ENCODE results near the gene DYNLT2B.
"Not testable (repeated sequence)": the region's sequence is repeated elsewhere in the genome, so short reads cannot be mapped to it uniquely, and the experiment has no call there.

DYNLT2B gene

GRCh38 chr3:196268284-196269163 is 49.5 kb downstream of the DYNLT2B start:
- DNase-seq, result peak in 1 of 2 donors; percentile 13

DNA sequence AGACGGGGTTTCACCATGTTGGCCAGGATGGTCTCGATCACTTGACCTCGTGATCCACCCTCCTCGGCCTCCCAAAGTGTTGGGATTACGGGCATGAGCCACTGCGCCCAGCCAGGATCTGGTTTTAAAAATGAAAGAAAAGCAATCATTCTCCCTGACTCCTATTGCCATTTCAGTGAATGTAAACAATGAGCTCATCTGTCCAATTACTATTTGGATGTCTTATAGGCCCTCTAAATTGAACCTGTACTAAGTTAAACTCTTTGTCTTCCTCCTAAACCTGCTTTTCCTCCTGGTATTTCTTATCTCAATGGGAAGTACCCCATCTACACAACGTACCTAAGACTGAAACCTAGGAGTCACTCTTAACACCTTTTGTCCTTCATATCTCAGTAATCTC is 54.2 kb downstream of the DYNLT2B start:
- no peak for DNase-seq

DNA sequence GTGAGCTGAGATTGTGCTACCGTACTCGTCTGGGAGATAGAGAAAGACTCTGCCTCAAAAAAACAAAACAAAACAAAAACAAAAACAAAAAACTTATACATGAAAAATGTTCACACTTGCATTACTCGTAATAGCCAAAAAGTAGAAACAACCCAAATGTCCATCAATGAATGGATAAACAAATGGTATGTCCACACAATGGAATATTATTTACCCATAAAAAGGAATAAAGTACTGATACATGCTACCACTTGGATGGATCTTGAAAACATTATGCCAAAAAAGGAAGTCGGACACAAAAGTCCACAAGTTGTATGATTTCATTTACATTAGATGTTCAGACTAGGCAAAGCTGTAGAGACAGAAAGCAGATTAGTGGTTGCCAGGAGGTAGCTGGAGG is 57.3 kb downstream of the DYNLT2B start:
- DNase-seq, result no peak

DNA sequence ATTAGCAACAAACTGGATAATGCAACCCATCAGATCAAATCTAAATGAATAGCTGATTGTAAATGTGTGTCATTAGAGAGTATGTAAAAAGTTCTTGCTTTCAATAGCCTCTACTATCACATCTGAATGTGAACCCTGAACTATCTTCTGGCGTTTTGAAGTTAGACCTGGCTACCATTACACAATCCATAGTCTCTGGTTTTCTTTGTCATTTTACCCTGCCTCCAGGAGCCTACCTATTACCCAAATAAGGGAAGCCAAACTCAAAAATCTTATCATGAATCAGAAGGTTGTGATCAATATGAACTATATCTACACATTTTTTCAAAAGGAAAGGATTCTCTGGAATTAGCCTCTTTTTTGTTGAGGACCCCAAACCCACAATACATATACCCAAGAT is 62.3 kb downstream of the DYNLT2B start:
- no peak for DNase-seq

DNA sequence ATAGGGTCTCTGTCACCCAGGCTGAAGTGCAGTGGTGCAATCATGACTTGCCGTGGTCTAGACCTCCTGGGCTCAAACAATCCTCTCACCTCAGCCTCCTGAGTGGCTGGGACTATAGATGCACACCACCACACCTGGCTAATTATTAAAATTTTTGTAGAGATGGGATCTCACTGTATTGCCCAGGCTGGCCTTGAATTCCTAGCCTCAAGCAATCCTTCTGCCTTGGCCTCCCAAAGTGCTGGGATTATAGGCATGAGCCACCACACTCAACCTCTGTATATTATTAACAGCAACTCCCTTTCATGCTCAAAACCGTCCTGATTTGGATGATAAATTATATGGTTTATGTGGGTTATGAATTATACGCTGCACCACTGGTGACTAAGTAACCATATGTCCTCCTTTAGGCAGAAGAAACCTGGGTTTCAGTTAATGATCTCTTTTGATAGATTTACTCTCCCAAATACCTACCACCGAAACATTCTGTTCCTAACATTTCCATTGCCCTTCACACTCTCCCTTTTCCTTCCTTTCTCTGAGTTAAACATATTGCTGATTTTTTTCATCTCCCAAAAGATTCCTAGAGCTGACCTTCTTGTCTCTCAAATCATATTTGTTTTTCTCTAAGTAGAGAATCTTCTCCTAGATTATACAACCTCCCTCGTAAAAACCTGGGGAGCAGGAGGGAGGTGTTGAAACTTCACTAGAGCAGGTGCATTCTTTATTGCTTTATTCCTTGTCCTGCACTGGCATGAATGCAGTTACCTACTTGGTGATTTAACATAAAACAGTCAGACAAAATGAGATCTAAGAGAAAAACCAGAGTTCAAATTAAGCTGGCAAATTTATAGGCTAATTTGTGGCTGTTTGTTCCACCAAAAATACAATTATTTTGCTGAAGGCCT is 63.4 kb downstream of the DYNLT2B start:
- no peak for DNase-seq

DNA sequence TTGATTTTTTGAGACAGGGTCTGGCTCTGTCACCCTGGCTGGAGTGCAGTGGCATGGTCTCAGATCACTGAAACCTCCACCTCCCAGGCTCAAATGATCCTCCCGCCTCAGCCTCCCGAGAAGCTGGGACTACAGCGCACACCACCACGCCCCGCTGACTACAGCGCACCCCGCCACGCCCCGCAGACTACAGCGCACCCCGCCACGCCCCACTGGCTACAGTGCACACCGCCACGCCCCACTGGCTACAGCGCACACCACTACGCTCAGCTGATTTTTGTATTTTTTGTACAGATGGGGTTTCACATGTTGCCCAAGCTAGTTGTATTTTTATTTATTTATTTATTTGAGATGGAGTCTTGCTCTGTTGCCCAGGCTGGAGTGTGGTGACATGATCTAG is 66.1 kb downstream of the DYNLT2B start:
- DNase-seq, result no peak

GRCh38 chr3:196246612-196247308 is 71.3 kb downstream of the DYNLT2B start:
- DNase-seq, result no peak

DNA sequence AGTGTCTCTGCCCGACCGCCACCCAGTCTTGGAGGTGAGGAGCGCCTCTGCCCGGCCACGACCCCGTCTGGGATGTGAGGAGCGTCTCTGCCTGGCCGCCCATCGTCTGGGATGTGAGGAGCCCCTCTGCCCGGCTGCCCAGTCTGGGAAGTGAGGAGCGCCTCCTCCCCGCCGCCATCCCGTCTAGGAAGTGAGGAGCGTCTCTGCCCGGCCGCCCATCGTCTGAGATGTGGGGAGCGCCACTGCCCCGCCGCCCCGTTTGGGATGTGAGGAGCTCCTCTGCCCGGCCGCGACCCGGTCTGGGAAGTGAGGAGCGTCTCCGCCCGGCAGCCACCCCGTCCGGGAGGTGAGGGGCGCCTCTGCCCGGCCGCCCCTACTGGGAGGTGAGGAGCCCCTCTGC is 73.9 kb downstream of the DYNLT2B start:
- not testable (repeated sequence) for DNase-seq

DNA sequence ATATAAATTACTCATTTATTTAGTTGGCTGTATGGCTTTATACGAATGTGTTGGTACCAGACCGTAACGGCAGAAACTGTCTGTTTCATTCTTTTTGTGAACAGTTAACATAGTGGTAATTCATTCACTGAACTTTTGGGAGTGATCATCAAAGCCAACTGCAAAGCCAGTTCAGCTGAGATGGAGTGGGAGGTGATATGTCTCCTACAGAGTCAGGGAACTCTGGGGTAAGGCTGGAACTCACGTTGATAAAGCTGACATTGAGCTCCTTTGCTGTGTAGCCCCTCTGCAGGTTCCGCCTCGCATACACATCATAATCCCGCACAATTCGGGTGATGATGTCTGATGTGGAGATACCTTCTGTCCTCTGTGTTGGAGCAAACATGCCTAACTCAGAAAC is 76.3 kb downstream of the DYNLT2B start:
- DNase-seq, result no peak

Measured in bone marrow (tissue), 2 donors.